Left forelimb (tissue), 1 donor: Measurements from ENCODE around the gene RPL35.

ENCODE experiments used
- DNase-seq: peaks from one replicate; pipeline ENCODE4 v3.0.0-alpha.2; 2018; ENCODE audit warnings: low spot score

Gene RPL35

DNA sequence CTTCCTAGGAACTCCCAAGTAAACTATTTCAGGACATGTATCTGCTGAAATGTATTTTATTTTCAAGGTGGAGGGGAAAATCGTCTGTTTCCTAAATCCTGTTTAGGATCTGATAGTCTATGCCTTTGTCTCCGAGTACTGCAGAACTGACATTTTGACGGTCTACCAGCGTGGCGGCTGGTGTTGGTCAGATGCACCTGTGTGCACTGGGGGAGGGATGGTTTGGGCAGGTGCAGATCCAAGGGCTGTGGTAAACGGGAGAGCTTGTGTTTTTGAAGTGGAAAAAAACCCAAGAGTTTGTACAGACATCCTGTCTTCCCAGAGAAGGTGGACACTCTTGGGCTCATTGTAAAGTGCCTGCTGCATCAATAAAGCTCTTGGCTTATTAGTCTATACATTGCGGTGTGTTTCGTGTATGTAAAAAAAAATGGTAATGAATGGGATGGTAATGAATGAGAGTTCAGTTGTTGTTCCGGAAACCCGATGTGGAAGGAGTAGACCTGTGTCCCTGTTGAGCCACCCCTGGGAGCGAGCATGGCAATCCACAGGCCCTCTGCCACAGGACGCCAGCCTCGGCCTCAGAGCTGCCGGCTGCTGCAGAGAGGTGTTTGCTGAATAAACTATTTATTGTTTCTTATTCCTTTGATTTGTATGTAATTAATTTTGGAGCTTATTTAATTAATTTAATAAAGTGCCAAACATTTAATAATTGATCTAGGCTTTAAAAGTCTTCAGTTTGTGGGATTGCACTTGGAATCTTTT, 15.4 kb upstream of the RPL35 start:
- DNase-seq = no peak

DNA sequence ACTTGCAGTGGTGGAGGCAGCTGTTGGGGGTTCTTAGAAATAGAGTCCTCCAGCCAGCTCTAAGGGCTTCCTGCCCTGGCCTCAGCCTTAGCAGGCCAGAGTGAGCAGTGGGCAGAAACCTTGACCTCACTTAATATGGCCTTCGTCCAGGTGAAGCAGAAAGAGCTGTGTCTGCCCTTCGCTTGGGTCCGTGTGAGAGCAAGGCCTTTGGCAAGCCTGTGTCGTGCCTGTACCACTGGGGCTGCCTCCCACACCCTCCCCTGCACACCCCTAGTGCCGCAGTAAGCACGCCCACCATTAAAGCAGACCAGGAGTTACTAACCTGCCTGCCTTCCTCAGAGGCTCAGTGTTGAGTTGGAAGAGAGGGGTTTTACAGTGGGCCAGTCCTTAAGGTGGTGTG, 13.7 kb upstream of the RPL35 start:
- no peak for DNase-seq

DNA sequence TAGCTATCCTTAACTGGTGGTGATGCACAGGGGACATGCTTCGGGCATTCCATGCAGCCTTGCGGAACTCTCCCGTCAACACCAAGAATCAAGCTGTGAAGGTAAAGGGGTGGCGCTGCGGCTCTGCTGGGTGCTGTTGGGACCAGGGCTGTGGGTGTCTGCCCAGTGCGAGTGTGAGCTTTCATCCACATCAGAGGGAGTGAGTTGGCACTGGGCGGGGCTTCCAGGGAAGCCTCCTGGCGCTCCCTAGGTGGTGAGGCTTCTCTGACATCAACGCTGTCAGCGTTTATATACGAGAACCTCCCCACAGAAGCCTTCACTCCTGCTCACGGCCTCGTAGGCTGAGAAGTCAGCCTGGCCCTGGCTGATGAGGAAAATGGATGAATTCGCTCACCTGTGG, 11.9 kb upstream of the RPL35 start:
- no peak for DNase-seq

DNA sequence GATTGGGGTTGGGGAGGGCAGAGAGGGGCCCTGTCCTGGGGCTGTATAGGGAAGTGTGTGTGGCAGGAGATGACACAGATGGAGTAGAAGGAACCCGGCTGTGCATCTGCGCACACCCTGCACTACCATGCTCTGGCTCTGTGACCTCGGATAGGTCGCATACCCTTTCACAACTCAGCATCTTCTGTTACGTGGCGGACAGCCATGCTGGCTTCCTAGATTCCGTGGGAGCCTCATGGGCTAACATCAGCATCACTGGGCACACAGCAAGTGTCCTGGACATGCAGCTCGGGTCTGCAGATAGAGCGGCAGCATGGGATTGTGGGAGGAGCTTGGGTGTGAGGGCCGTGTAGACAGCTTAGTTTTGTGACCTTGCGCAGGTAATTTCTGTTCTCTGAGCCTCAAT, 9.4 kb upstream of the RPL35 start:
- no peak for DNase-seq

DNA sequence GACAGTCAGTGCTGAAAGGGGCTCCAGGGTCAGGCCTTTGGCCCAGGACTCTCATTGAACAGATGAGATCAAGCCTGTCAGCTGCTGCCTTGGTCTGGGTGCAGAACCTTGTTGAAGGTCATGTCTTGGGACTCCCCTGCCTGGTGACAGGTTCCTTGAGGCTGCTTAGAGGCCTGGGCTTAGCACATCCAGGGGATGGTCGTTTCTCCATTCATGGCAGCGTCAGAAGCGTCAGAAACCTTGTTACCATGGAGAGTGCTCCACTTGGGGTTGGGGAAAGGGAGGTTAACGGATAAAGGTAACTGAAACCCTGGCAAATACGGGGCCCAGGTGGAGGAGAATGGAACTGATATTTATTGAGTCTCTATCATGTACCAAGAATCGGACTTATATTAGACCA, 9.0 kb upstream of the RPL35 start:
- DNase-seq = no peak

DNA sequence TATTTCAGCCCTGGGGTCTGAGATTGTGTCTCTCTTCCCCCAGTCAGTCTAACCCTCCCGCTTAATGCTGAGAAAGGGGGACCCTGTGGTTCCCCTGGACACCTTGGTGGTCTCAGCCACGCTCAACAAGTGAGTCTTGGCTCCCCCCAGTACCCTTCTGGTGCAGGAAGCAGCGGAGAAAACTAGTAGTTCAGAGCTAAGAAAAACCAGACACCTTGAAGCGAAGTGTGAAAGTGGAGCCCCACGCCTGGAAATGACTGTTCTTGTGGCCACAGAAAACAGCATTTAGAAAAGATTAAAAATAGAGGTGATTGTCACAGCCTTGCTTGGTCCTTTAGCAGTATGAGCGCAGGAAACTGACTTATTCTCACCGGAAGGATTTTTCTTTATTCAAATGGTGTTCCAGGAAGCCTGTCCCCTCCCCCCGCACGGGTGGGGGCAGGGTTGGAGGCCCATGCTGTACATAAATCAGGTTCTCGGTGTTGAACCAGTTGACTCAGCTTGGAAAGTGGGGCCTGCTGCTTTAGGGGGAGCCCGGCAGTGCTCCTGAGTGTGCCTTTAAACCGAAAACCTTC, 8.3 kb upstream of the RPL35 start:
- no peak for DNase-seq

DNA sequence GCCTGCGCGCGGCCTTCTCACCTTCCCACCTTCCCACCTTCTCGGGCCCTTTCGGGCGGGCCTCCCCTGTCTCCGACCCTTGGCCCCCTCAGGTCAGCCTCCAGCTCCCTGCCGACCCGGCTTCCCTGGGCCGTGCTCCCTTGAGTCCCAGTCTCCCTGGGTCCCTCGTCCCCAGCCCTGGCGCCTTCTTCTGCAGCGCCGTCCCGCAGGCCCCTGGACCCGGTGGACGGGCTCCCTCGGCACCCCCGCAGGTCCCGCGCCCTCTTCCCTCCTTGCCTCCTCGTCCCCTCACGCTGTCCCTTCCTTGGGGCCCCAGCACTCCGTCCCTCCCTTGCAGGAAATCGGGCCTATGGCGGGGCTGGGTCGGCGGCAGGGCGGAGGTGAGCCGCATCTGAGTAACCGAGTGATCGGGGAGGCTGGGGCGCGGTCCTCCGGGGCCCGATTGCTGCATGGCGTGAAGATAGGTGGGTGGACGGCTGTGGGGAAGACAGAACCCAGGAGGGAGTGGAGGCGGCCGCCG, 7.8 kb upstream of the RPL35 start:
- no peak for DNase-seq

DNA sequence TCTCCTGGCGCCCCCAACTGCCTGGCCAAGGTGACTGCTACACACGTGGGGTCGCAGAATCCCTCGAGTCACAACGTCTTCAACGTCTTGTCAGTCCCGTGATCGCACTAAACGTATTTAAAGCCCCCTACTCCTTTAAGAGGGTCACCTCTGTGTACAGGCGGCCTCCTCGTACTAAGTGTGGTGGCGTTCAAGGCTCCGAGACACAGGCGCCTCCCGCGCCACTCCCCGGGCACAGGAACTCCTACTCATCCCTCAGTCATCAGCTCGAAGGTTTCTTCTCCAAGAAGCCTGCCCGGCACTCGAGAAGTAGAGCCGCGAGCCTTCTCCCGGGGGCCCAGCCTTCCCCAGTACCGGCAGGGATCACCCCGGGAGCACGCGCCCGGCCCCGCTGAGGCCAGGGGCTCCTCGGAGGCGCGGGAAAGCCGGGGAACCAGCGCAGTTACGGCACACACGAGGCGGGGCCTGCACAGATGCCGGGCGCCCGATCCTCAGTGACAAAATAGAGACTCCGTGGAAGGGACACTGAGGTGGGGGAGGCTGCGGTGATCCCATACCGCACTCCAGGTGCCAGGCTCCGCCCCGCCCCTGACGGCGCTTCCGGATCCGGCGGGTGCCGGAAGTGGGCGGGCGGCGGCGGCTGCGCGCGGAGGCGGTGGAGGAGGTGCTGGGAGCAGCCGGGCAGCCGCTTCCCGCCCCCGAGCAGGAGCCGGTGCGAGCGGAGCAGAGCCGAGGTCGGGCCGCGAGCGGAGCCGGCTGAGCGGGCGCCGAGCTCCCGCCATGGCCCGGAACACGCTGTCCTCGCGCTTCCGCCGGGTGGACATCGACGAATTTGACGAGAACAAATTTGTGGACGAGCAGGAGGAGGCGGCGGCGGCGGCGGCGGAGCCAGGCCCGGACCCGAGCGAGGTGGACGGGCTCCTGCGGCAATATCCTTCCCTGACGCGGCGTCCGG, 7.0 kb upstream of the RPL35 start:
- peak; percentile 92 for DNase-seq

DNA sequence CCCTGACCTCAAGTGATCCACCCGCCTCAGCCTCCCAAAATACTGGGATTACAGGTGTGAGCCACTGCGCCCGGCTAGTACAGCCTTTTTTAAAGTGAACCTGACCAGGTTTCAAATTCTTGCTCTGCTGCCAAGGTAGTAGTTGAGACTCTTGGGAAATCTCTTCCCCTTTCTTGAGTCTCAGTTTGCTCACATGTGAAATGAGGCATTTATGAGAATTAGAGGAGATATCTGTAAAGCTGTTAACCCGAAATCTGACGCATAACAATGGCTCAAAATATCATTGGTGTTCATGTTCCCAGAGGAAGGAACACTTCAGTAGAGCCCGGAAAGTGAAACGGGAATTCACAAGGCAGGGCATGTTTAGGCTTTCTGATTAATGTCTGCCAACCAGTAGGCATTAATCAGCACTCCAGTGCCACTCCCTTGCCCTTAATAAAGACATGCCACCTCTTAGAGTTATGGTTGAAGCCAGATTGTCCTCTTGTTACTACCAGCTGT, 1.7 kb upstream of the RPL35 start:
- DNase-seq = no peak

DNA sequence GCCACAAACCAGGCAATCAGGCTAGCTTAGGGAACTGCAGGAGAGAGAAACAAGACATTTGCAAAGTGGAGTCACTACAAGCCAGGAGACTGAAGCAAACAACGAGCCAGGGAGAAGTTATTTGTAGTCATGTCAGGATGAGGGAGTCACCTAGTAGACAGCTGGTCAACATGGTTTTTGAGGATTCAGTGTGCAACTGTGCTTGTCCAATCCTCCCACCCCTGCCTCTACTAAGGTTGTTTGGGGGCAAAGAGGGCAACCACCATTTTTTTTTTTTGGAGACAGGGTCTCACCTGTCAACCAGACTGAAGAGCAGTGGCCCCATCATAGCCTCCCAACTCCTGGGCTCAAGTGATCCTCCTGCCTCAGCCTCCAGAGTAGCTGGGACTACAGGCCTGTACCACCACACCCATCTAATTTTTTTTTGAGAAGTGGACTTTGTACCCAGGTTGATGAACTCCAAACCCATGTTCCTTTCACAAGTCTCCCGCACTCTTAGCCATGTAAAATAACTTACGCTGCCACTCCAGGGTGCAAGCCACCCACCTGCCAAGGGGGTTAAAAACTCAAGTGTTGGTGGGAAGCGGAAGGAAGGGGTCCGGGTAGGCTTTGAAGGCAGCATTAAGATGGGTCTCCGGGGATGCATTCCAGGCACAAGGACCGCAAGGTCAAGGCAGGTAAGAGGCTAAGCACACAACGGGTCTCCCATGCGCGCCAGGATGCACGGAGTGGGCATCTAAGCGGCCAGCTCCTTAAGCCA, 995 bp downstream of the RPL35 start:
- DNase-seq = no peak

DNA sequence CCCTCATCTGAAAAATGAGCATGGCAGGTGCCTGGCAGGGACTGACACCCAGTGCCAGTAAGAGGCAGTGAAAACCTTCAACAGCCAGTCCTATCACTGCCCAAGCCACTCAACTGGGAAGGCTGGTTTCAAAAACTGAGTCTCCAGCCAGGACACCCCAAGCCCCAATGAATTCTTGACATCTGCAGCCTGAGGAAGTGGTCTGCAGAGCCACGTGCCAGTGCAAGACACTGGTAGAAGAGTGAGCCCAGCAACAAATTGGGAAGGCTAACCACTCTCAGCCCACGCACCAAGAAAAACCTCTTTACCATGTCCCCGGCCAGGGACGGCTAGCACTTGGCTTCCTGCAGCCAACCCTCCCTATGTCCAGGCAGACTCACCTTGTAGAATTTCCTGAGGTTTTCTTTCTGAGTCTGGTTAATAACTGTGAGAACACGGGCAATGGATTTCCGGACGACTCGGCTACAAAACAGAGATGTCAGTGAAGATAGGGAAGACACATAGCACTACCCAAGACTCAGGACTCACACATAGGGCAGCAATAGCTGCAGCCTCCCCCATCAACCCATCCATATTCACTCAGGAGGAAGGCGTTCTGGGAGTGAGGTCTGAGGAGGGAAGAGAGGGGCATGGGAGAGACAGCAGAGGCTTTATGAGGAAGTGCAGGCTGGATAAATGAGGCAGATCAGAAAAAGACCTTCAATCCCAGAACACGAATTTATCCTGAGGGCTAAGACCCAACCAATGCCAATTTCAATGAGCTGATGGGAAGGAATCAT, 1.8 kb downstream of the RPL35 start:
- DNase-seq = no peak

DNA sequence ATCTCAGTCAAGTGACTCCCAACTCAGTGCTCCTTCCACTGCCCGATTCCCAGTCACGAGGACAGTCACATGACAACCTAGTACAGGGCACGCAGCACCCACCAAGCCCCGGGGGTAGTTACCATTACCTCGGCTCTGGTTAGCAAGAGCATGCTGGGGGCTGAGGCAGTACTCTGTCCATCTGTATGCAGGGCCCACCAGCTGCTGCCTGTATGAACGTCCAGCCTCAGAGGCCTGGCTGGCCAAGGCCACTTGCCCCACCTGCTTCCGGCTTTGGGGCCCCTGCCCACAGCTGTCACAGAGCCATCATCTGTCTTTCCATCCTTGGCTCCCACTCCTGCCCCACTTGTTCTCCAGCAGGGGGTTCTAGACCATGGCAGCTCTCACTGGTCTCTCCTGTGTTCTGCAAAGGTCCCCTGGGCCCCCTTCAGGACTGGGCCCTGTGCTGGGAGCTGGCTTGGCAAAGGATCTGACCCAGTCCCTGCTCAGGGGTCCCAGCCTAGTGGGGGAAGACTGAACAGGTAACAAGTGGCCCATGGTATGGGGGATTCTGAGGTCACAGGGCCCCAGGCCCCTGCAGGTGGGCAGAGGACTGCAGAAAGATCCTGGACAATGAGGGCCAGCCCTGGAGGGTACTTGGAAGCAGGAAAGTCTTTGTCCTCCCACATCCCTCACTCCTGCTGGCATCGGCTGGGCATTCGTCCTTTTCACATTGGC, 3.3 kb downstream of the RPL35 start:
- DNase-seq = no peak

DNA sequence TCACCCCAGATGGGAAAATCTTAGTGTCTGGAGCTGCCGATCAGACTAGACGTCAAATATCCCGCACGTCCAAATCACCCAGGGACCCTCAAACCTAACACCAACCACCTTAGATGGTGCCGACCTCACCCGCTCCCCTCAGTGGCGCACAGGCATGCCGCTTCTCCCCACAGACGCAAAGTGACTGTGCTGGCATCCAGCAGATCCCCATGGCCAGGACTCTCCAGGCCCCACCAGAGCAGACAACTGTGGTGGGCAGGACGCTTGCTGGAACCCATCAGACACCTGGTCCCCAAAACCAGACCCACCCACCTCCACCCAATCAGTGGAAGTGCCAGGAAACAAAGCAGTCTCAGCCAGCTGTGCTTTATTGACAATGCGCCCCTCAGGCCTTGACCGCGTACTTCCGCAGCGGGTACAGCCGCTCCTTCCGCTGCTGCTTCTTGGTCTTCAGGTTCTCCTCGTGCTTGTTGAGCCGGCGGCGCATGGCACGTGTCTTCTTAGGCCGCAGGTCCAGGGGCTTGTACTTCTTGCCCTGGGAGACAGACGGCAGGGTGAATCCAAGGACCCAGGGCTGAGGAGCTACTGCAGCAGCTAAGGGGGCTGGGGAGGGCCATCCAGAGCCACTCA, 4.1 kb downstream of the RPL35 start:
- DNase-seq = no peak

DNA sequence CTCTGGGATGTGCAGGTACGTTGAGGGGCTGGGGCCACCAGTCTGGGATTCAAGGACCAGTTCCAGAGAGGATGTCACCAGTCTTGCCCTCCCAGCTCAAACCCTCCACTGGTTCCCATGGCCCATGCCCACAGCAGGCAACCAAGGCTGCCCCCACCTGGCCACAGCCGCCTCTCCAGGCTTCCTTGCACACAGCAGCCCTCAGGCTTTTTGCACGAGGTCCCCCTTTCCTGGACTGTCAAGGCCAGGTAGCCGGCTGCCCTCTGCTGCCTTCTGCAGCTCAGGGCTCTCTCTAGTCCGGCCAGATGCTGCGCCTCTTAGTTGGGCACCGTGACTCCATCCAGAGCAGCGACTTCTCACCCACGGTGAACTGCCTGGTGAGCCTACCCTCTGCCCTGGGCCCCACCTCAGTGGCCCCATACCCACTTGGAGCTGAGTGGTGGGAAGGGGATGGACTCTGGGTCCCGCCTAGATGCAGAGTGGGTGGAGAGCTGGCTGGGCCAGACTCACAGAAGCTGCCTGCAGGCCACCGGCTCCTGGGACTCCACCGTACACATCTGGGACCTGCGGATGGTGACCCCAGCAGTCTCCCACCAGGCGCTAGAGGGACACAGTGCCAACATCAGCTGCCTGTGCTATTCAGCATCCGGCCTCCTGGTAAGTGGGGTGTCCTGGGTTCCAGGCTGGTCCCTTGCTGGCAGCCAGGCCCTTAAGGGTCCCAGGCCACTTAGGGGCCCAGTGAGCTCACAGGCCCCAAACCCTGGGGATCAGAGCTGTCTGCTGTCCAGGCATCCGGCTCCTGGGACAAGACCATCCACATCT, 5.6 kb downstream of the RPL35 start:
- DNase-seq = no peak

DNA sequence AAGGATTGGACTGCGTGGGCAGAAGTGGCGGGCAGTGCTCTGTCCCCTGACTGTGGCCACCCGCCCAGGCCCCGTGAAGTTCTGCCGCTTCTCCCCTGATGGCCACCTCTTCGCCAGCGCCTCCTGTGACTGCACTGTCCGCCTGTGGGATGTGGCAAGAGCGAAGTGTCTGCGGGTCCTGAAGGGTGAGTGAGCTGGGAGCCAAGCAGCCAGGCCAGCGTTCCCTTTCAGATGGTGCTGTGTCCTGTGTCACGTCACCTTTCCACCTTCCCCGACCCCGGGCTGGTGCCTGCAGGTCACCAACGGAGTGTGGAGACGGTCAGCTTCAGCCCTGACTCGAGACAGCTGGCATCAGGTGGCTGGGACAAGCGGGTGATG, 6.2 kb downstream of the RPL35 start:
- DNase-seq = no peak

DNA sequence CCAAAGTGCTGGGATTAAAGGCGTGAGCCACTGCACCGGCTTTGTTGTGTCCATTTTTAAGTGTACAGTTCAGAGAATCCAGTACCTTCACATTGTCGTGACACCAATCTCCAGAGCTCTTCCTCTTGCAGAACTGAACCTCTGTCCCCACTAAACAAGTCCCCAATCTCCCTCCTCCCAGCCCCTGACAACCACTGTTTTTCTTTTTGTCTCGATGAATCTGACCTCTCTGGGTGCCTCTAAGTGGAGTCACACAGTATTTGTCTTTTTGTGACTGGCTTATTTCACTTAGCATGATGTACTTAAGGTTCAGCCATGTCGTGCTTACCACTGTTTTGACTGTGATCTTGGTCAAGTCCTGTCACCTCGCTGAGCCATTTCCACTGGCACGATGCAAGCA, 6.9 kb downstream of the RPL35 start:
- DNase-seq = no peak

DNA sequence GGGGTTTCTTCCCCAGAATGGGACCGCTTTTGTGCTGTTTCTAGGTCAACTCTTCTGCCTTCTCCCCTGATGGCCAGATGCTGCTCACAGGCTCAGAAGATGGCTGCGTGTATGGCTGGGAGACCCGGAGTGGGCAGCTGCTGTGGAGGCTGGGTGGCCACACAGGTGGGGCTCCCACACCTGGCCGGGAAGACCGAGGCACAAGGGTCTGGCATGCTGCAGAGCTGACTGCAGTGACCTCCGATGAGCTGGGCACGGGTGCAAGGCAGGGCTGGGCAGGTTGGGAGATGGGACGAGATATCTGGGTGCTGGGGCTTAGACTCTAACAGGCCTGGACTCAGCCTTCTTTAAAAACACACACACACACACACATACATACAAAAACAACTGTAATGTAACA, 7.6 kb downstream of the RPL35 start:
- DNase-seq = no peak

DNA sequence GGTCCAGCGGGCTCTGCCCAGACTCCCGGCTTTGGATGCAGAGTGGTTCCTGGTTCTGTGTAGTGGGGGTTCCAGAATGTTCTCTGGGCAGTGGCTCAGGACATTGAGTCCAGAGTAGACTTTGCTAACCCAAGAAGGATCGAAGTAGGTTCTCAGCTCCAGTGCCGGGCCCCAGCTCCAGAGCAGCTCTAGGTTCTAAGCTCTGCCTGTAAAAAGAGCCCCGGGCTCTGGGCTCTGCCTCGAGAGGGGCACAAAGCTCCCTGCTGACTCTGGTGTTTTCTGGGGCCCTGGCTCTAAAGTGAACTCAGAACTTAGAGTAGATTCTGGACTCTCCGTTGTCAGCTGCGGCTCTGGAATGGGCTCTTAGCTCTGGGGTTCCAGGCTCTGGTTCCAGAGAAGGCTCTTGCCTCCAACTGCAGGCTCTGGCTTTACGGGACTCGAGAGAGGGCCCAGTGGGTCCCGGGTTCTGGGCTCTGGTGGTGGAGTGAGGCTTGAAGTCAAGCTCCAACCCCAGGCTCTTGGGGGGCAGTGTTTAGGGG, 8.1 kb downstream of the RPL35 start:
- DNase-seq = no peak
